Panc1 (cell line): ENCODE results near the gene IL34. TPM values are rescaled to one million over a fixed set of nuclear protein-coding genes. Genes with fewer than 3 reads are reported as not detected.
"Not testable (repeated sequence)": the region's sequence is repeated elsewhere in the genome, so short reads cannot be mapped to it uniquely, and the experiment has no call there.

Source experiments
- ATAC-seq: fragments of 200-7000 bp; cut with Tn5 transposase; 2 replicates; pipeline ENCODE4 v1.9.1; 2020; ENCODE audit warnings: mild to moderate bottlenecking, moderate library complexity
- BruUV-seq: library from RNA; stranded (reverse); fragments of 400-500 nt; replicated peaks from 2 replicates; lab custom pipeline; 2021; lab: Mats Ljungman, UMichigan
- CTCF ChIA-PET: fragments of 300-600 bp; sonication (Branson Sonifier 250); formaldehyde crosslinking; loops from one replicate; lab custom pipeline; 2022; ENCODE audit warnings: antibody characterized with exemption; lab: Charles Lee
- POLR2A ChIA-PET: fragments of 300-600 bp; sonication (Branson Sonifier 250); formaldehyde crosslinking; loops from one replicate; lab custom pipeline; 2022; ENCODE audit warnings: antibody characterized with exemption; lab: Charles Lee
- DNase-seq: peaks from one replicate; pipeline ENCODE4 v3.0.0-alpha.2; 2010; ENCODE audit warnings: low read depth, low spot score
- H3K27ac ChIP-seq: 2 replicates; pipeline ENCODE4 v1.5.1; 2011; ENCODE audit warnings: mild to moderate bottlenecking, low read length, inconsistent platforms
- H3K27me3 ChIP-seq: fragments of 200-500 bp; sonication (Bioruptor generic); 2 replicates; pipeline ENCODE4 v1.6.0; 2014; ENCODE audit warnings: low read length, inconsistent platforms; ENCODE audit not compliant: control insufficient read depth, insufficient read depth
- H3K36me3 ChIP-seq: fragments of 200-500 bp; sonication (Bioruptor generic); 2 replicates; pipeline ENCODE4 v1.5.1; 2014; ENCODE audit warnings: inconsistent platforms, mild to moderate bottlenecking, low read length, moderate library complexity; ENCODE audit not compliant: control insufficient read depth, insufficient read depth
- H3K4me1 ChIP-seq: 2 replicates; pipeline ENCODE4 v1.5.1; 2011; ENCODE audit warnings: inconsistent platforms, mild to moderate bottlenecking, low read length, moderate library complexity; ENCODE audit not compliant: control insufficient read depth, insufficient read depth
- H3K4me3 ChIP-seq, 2 experiments: 2 replicates each; pipeline ENCODE4 v1.5.1; 2011 to 2012; ENCODE audit warnings: low read depth in 2 of 2, low read length in 2 of 2, mild to moderate bottlenecking in 2 of 2, inconsistent platforms in 1 of 2, moderate library complexity in 1 of 2
- H3K9me3 ChIP-seq: fragments of 200-500 bp; sonication (Bioruptor generic); 2 replicates; pipeline ENCODE4 v1.5.1; 2014; ENCODE audit warnings: low read depth, mild to moderate bottlenecking, inconsistent platforms, low read length, moderate library complexity; ENCODE audit not compliant: control insufficient read depth, insufficient read depth
- POLR2AphosphoS5 ChIP-seq: IDR thresholded peaks from 2 replicates; pipeline ENCODE4 v1.6.1; 2012; ENCODE audit warnings: mild to moderate bottlenecking, low read depth, low read length, moderate library complexity
- REST ChIP-seq, 2 experiments: IDR thresholded peaks; 2 replicates each; pipeline ENCODE4 v1.6.1; 2011 to 2012; ENCODE audit warnings: low read depth in 2 of 2, control low read depth in 1 of 2, low read length in 1 of 2, mild to moderate bottlenecking in 1 of 2, moderate library complexity in 1 of 2; ENCODE audit not compliant: insufficient read depth in 1 of 2
- SIN3A ChIP-seq: IDR thresholded peaks from 2 replicates; pipeline ENCODE4 v1.6.1; 2012; ENCODE audit warnings: low read depth, mild to moderate bottlenecking, low read length, moderate library complexity, borderline replicate concordance; ENCODE audit not compliant: insufficient read depth
- TCF7L2 ChIP-seq: IDR thresholded peaks from 2 replicates; pipeline ENCODE4 v1.6.1; 2011; ENCODE audit warnings: mild to moderate bottlenecking, low read depth, low read length, inconsistent platforms
- in situ Hi-C: cut with HindIII; loops from 2 replicates; pipeline ENCODE4 v1.10.0; 2016; ENCODE audit warnings: low sequenced_read_pairs, low pct_unique_long_range_greater_than_20kb
- intact Hi-C: fragments of 100-400 bp; cut with micrococcal nuclease; formaldehyde crosslinking; loops from one replicate; pipeline ENCODE4 v1.10.0; 2022; ENCODE audit not compliant: unreplicated experiment
- total RNA-seq: library from RNA; stranded (reverse); gene quantifications from one replicate; pipeline ENCODE4 v1.2.1, GENCODE V29; 2021; ENCODE audit not compliant: unreplicated experiment
- TF ChIP-seq, protein P1 (sequence below): fragments of 450-650 bp; IDR thresholded peaks from 2 replicates; pipeline ENCODE4 v1.5.1; 2017; ENCODE audit warnings: mild to moderate bottlenecking

The IL34 gene
- total RNA-seq, 1 experiment from 2014 or later = 5.8 TPM

DNA sequence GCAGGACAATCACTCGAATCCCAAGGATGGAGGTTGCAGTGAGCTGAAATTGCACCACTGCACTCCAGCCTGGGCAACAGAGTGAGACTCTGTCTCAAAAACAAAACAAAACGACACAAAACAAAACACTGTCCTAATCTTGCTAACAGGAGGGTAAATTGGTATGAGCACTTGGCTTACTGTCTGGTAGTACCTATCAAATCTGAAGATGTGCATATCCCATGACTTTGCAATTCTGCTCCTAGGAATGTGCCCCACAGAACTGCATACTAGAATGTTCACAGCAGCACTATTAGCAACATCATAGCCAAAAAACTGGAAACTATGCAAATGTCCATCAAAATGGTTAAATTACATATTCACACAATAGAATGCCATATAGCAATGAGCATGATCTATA is 23.8 kb downstream of the IL34 start:
- CTCF ChIA-PET = no interaction called here
- TF ChIP-seq TCF7L2 (no peak), POLR2AphosphoS5 (no peak), SIN3A (no peak), REST (IDR thresholded peaks at IDR 0.05; ENCODE audit: insufficient read depth in 1 of 2, low read depth in 2 of 2, low read length in 1 of 2) (no peak)
- TF ChIP-seq, protein P1, sequence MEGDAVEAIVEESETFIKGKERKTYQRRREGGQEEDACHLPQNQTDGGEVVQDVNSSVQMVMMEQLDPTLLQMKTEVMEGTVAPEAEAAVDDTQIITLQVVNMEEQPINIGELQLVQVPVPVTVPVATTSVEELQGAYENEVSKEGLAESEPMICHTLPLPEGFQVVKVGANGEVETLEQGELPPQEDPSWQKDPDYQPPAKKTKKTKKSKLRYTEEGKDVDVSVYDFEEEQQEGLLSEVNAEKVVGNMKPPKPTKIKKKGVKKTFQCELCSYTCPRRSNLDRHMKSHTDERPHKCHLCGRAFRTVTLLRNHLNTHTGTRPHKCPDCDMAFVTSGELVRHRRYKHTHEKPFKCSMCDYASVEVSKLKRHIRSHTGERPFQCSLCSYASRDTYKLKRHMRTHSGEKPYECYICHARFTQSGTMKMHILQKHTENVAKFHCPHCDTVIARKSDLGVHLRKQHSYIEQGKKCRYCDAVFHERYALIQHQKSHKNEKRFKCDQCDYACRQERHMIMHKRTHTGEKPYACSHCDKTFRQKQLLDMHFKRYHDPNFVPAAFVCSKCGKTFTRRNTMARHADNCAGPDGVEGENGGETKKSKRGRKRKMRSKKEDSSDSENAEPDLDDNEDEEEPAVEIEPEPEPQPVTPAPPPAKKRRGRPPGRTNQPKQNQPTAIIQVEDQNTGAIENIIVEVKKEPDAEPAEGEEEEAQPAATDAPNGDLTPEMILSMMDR = no peak

GRCh38 chr16:70670938-70671337 is 24.6 kb downstream of the IL34 start:
- in situ Hi-C loops, CTCF ChIA-PET, intact Hi-C loops, H3K36me3 ChIP-seq, H3K27me3 ChIP-seq, H3K27ac ChIP-seq, H3K9me3 ChIP-seq, ATAC-seq, H3K4me3 ChIP-seq, BruUV-seq, POLR2A ChIA-PET, DNase-seq, H3K4me1 ChIP-seq: not testable (repeated sequence)

More for the DNA sequence above, 23.8 kb downstream of the IL34 start:
- POLR2A ChIA-PET = no interaction called here
- BruUV-seq = no TSS peak
- no peak for DNase-seq
- no peaks in the 10 kb centered on the region for H3K4me1 ChIP-seq
- ATAC-seq = no peak
- peaks cover 2% of the 10 kb centered on the region; the same call in 1 of the 2 replicates for H3K36me3 ChIP-seq
- no peaks in the 10 kb centered on the region for H3K9me3 ChIP-seq
- intact Hi-C loops = no loop called here
- H3K4me3 ChIP-seq = no peak overlapping the region
- H3K27me3 ChIP-seq = no peaks in the 10 kb centered on the region
- no peak overlapping the region for H3K27ac ChIP-seq
- in situ Hi-C loops = no loop called here

DNA sequence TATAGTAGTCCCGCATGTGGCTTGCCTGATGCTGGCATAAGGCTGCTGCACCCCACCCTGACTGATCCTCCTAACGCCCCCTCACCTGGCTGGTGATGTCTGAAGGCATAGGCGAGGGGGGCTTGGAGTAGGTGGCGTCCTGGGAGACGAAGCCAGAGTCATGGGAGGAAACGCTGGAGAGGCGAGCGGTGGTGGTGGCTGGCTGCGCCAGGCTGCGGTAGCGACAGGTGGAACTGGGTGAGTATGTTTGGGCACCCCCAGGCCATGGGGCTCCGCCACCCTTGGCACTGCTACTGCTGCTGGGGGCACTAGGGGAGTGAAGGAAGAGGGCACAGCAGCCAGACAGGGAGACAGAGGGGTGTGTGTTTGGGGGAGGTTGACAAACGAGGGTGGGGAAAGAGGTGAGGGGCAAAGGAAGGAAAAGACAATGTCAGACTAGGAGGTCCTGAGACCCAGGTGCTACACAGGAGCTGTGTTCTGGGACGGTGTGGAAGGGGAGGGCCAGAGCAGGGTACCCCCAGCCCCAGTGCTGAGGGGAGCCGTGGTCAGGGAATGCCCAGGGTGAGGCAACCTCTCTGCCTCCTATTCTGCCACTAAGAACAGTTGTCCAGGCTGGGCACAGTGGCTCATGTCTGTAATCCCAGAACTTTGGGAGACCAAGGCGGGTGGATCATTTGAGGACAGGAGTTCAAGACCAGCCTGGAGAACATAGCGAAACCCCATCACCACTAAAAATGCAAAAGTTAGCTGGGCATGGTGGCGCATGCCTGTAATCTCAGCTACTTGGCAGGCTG is 28.1 kb downstream of the IL34 start:
- H3K4me3 ChIP-seq = no peak overlapping the region
- H3K27ac ChIP-seq = no peak overlapping the region
- no peaks in the 10 kb centered on the region for H3K9me3 ChIP-seq
- no TSS peak for BruUV-seq
- H3K4me1 ChIP-seq = no peaks in the 10 kb centered on the region
- in situ Hi-C loops = no loop called here
- TF ChIP-seq, protein P1 = no peak
- no peaks in the 10 kb centered on the region for H3K27me3 ChIP-seq
- ATAC-seq (no peak), DNase-seq (no peak)
- POLR2A ChIA-PET = no interaction called here
- 0 out of 2 replicates have a peak, but pooled peaks cover 2% of the 10 kb centered on the region for H3K36me3 ChIP-seq
- intact Hi-C loops = no loop called here
- CTCF ChIA-PET = no interaction called here
